ENCODE data around the gene PDZRN3. TPM values are rescaled to one million over a fixed set of nuclear protein-coding genes. Genes with fewer than 3 reads are reported as not detected.

The PDZRN3 gene
- total and polyA plus RNA-seq, 4 donors = 7.3 to 36.4 (median 16.3) TPM

- DNase-seq (no peak), ATAC-seq (ENCODE audit: insufficient read depth, low FRiP score) (no peak)
- 44 to 57% methylated on average over 3 of the region's 3 CpGs for WGBS, 2 donors
- H3K9me3 ChIP-seq (ENCODE audit: control insufficient read depth in 4 of 4, insufficient read depth in 3 of 4, low read length in 3 of 4) = peaks cover 0 to 4% (median 0%) of the 10 kb centered on the region in 4 donors
- peaks cover 0 to 3% (median 0%) of the 10 kb centered on the region in 5 donors for H3K4me1 ChIP-seq (ENCODE audit: control insufficient read depth in 5 of 5, insufficient read depth in 5 of 5, low read length in 5 of 5)
- TF ChIP-seq CTCF (IDR thresholded peaks at IDR 0.05; ENCODE audit: control extremely low read depth, extremely low read depth) = no peak
- H3K27me3 ChIP-seq (ENCODE audit: control insufficient read depth in 3 of 3, insufficient read depth in 3 of 3, low read length in 2 of 3) = no peaks in the 10 kb centered on the region
- H3K36me3 ChIP-seq (ENCODE audit: control insufficient read depth in 4 of 4, insufficient read depth in 4 of 4, low read length in 4 of 4) = no peaks in the 10 kb centered on the region
- H3K4me3 ChIP-seq = no peak overlapping the region
- H3K27ac ChIP-seq (ENCODE audit: low read depth in 1 of 2, low read length in 1 of 2) = no peak overlapping the region
- H3K9ac ChIP-seq (ENCODE audit: insufficient read depth in 1 of 2, low read length in 2 of 2) = no peak overlapping the region
These were observed 263.1 kb downstream of the PDZRN3 start for GRCh38 chr3:73361591-73361990.

- Histone ChIP-seq H3K27ac (ENCODE audit: low read depth in 1 of 2, low read length in 1 of 2) (no peak overlapping the region), H3K36me3 (ENCODE audit: control insufficient read depth in 4 of 4, insufficient read depth in 4 of 4, low read length in 4 of 4) (no peaks in the 10 kb centered on the region), H3K4me3 (no peak overlapping the region), H3K9ac (ENCODE audit: insufficient read depth in 1 of 2, low read length in 2 of 2) (no peak overlapping the region), H3K4me1 (ENCODE audit: control insufficient read depth in 5 of 5, insufficient read depth in 5 of 5, low read length in 5 of 5) (peaks cover 0 to 7% (median 0%) of the 10 kb centered on the region in 5 donors), H3K27me3 (ENCODE audit: control insufficient read depth in 3 of 3, insufficient read depth in 3 of 3, low read length in 2 of 3) (no peaks in the 10 kb centered on the region), H3K9me3 (ENCODE audit: control insufficient read depth in 4 of 4, insufficient read depth in 3 of 4, low read length in 3 of 4) (no peaks in the 10 kb centered on the region)
- no peak for TF ChIP-seq CTCF (IDR thresholded peaks at IDR 0.05; ENCODE audit: control extremely low read depth, extremely low read depth)
- ATAC-seq (ENCODE audit: insufficient read depth, low FRiP score) = no peak
- DNase-seq = no peak
- 69 to 72% methylated on average over 7 of the region's 7 CpGs for WGBS, 2 donors
These were observed 271.0 kb downstream of the PDZRN3 start for GRCh38 chr3:73353649-73354217.

GRCh38 chr3:73352841-73353645, 271.7 kb downstream of the PDZRN3 start:
- no peak overlapping the region for H3K27ac ChIP-seq (ENCODE audit: low read depth in 1 of 2, low read length in 1 of 2)
- H3K36me3 ChIP-seq (ENCODE audit: control insufficient read depth in 4 of 4, insufficient read depth in 4 of 4, low read length in 4 of 4) = no peaks in the 10 kb centered on the region
- no peaks in the 10 kb centered on the region for H3K27me3 ChIP-seq (ENCODE audit: control insufficient read depth in 3 of 3, insufficient read depth in 3 of 3, low read length in 2 of 3)
- peaks cover 0 to 7% (median 0%) of the 10 kb centered on the region in 5 donors for H3K4me1 ChIP-seq (ENCODE audit: control insufficient read depth in 5 of 5, insufficient read depth in 5 of 5, low read length in 5 of 5)
- no peak for DNase-seq
- no peak overlapping the region for H3K9ac ChIP-seq (ENCODE audit: insufficient read depth in 1 of 2, low read length in 2 of 2)
- ATAC-seq (ENCODE audit: insufficient read depth, low FRiP score) = no peak
- no peak overlapping the region for H3K4me3 ChIP-seq
- TF ChIP-seq CTCF (IDR thresholded peaks at IDR 0.05; ENCODE audit: control extremely low read depth, extremely low read depth) = no peak
- no peaks in the 10 kb centered on the region for H3K9me3 ChIP-seq (ENCODE audit: control insufficient read depth in 4 of 4, insufficient read depth in 3 of 4, low read length in 3 of 4)
- 69 to 76% methylated on average over 8 of the region's 8 CpGs for WGBS, 2 donors
